ENCODE measurements around the gene PLA2G7. TPM values are rescaled to one million over a fixed set of nuclear protein-coding genes. Genes with fewer than 3 reads are reported as not detected.

The PLA2G7 gene
- polyA plus RNA-seq, 1 donor from 2014 or later: not detected

- no peaks in the 10 kb centered on the region for H3K27me3 Mint-ChIP-seq
- no peaks in the 10 kb centered on the region for H3K4me1 Mint-ChIP-seq
- H3K27ac Mint-ChIP-seq: no peak within 1 kb of the TSS
- H3K36me3 Mint-ChIP-seq: no peaks in the 10 kb centered on the region
- H3K4me3 Mint-ChIP-seq: no peak within 1 kb of the TSS
- peaks cover 0 to 2% (median 0%) of the 10 kb centered on the region in 3 donors for H3K9me3 Mint-ChIP-seq
These were observed 47.5 kb downstream of the PLA2G7 start, which contains the start of gene TDRD6 for GRCh38 chr6:46687619-46688097. Gene TDRD6 (plus strand): TSS chr6:46687885. CDS start chr6:46688129, 244 bp downstream.

- H3K4me3 Mint-ChIP-seq: no peak overlapping the region
- no peaks in the 10 kb centered on the region for H3K4me1 Mint-ChIP-seq
These were observed 50.4 kb downstream of the PLA2G7 start for GRCh38 chr6:46684771-46685170.

GRCh38 chr6:46677314-46677654 lies 57.9 kb downstream of the PLA2G7 start:
- Mint-ChIP-seq H3K4me1 (peaks cover 0 to 5% (median 3%) of the 10 kb centered on the region in 3 donors), H3K9me3 (peaks cover 0 to 7% (median 0%) of the 10 kb centered on the region in 3 donors), H3K4me3 (no peak overlapping the region), H3K36me3 (no peaks in the 10 kb centered on the region), H3K27ac (no peak overlapping the region), H3K27me3 (peaks cover 1% of the 10 kb centered on the region)

More at GRCh38 chr6:46684771-46685170, 50.4 kb downstream of the PLA2G7 start:
- Mint-ChIP-seq H3K36me3 (no peaks in the 10 kb centered on the region), H3K9me3 (peaks cover 0 to 9% (median 0%) of the 10 kb centered on the region in 3 donors), H3K27me3 (no peaks in the 10 kb centered on the region), H3K27ac (no peak overlapping the region)

- no peak overlapping the region for H3K4me3 Mint-ChIP-seq
- peaks cover 0 to 5% (median 3%) of the 10 kb centered on the region in 3 donors for H3K4me1 Mint-ChIP-seq
- H3K27ac Mint-ChIP-seq: no peak overlapping the region
- H3K36me3 Mint-ChIP-seq: no peaks in the 10 kb centered on the region
- H3K27me3 Mint-ChIP-seq: peaks cover 1% of the 10 kb centered on the region
- H3K9me3 Mint-ChIP-seq: peaks cover 0 to 2% (median 0%) of the 10 kb centered on the region in 3 donors
These were observed 58.4 kb downstream of the PLA2G7 start for GRCh38 chr6:46676604-46677313.

GRCh38 chr6:46674410-46674809 lies 60.8 kb downstream of the PLA2G7 start:
- Mint-ChIP-seq H3K27me3 (peaks cover 1% of the 10 kb centered on the region), H3K9me3 (no peaks in the 10 kb centered on the region), H3K27ac (no peak overlapping the region), H3K4me1 (peaks cover 0 to 5% (median 3%) of the 10 kb centered on the region in 3 donors), H3K36me3 (no peaks in the 10 kb centered on the region), H3K4me3 (no peak overlapping the region)

GRCh38 chr6:46667377-46667776 lies 67.8 kb downstream of the PLA2G7 start:
- no peaks in the 10 kb centered on the region for H3K9me3 Mint-ChIP-seq
- peaks cover 1% of the 10 kb centered on the region for H3K27me3 Mint-ChIP-seq
- no peaks in the 10 kb centered on the region for H3K36me3 Mint-ChIP-seq
- H3K4me3 Mint-ChIP-seq: no peak overlapping the region
- H3K4me1 Mint-ChIP-seq: no peaks in the 10 kb centered on the region
- H3K27ac Mint-ChIP-seq: no peak overlapping the region

GRCh38 chr6:46661483-46661882 lies 73.7 kb downstream of the PLA2G7 start:
- no peak overlapping the region for H3K4me3 Mint-ChIP-seq
- H3K27ac Mint-ChIP-seq: no peak overlapping the region
- H3K36me3 Mint-ChIP-seq: no peaks in the 10 kb centered on the region
- H3K9me3 Mint-ChIP-seq: no peaks in the 10 kb centered on the region
- no peaks in the 10 kb centered on the region for H3K27me3 Mint-ChIP-seq
- H3K4me1 Mint-ChIP-seq: no peaks in the 10 kb centered on the region

- Mint-ChIP-seq H3K9me3 (peaks cover 0 to 3% (median 0%) of the 10 kb centered on the region in 3 donors), H3K27me3 (peaks cover 15% of the 10 kb centered on the region), H3K36me3 (no peaks in the 10 kb centered on the region), H3K4me3 (no peak overlapping the region), H3K27ac (no peak overlapping the region), H3K4me1 (peaks cover 4 to 8% (median 7%) of the 10 kb centered on the region in 3 donors)
These were observed 77.5 kb downstream of the PLA2G7 start for GRCh38 chr6:46657642-46658041.

- Mint-ChIP-seq H3K4me3 (no peak overlapping the region), H3K36me3 (no peaks in the 10 kb centered on the region), H3K9me3 (peaks cover 0 to 3% (median 2%) of the 10 kb centered on the region in 3 donors), H3K27me3 (peaks cover 30% of the 10 kb centered on the region), H3K4me1 (peaks cover 8 to 13% (median 11%) of the 10 kb centered on the region in 3 donors), H3K27ac (no peak overlapping the region)
These were observed 79.4 kb downstream of the PLA2G7 start for GRCh38 chr6:46655803-46656202.

Other genes starting within 250 kb of the PLA2G7 start
- not detected for gene RCAN2, start 243.9 kb downstream of the PLA2G7 start, polyA plus RNA-seq
- gene CYP39A1, start 82.6 kb downstream of the PLA2G7 start, polyA plus RNA-seq: not detected
- not detected for gene SLC25A27, start 82.4 kb downstream of the PLA2G7 start, polyA plus RNA-seq
- not detected for gene TDRD6, start 47.5 kb downstream of the PLA2G7 start, polyA plus RNA-seq
- not detected for gene ANKRD66, start 11.6 kb upstream of the PLA2G7 start, polyA plus RNA-seq
- not detected for gene MEP1A, start 58.0 kb upstream of the PLA2G7 start, polyA plus RNA-seq
- gene ADGRF5, start 186.6 kb upstream of the PLA2G7 start, polyA plus RNA-seq: not detected

All from IgD-negative memory B cell (primary cell).